CD4-positive, CD25-positive, alpha-beta regulatory T cell (primary cell): ENCODE measurements around the gene ANKRD44. TPM values are rescaled to one million over a fixed set of nuclear protein-coding genes. Genes with fewer than 3 reads are reported as not detected.
A peak's percentile ranks its signal among the peaks of the same experiment; 100 is the strongest.

Experiments
- ATAC-seq, 2 donors: fragments of 150-1000 bp; cut with Tn5 transposase; one replicate each; pipeline ENCODE4 v1.10.0; 2021; ENCODE audit warnings: low read depth in 2 of 2, moderate number of reproducible peaks in 2 of 2, moderate library complexity in 1 of 2
- DNase-seq, 3 donors: peaks; one replicate each; pipeline versions ENCODE4 v3.0.0 to v3.0.0-alpha.2; 2012 to 2022; ENCODE audit warnings: mixed read lengths in 1 of 3
- H3K27ac ChIP-seq: one replicate; pipeline ENCODE4 v1.7.0; 2013; ENCODE audit warnings: mild to moderate bottlenecking, low read length; ENCODE audit not compliant: insufficient read depth, poor library complexity, severe bottlenecking
- H3K27me3 ChIP-seq: one replicate; pipeline ENCODE4 v1.7.0; 2013; ENCODE audit warnings: low read length; ENCODE audit not compliant: control insufficient read depth, insufficient read depth
- H3K36me3 ChIP-seq: one replicate; pipeline ENCODE4 v1.7.0; 2013; ENCODE audit warnings: mild to moderate bottlenecking, low read length, moderate library complexity; ENCODE audit not compliant: control insufficient read depth, insufficient read depth
- H3K4me1 ChIP-seq: 2 replicates; pipeline ENCODE4 v1.7.0; 2013; ENCODE audit warnings: mild to moderate bottlenecking, low read length; ENCODE audit not compliant: insufficient read depth, control insufficient read depth, poor library complexity, severe bottlenecking
- H3K4me3 ChIP-seq: one replicate; pipeline ENCODE4 v1.7.0; 2013; ENCODE audit warnings: low read depth, mild to moderate bottlenecking, low read length, moderate library complexity
- H3K9me3 ChIP-seq, 2 experiments: 1 replicate in 1 of 2; 2 replicates in 1 of 2; pipeline ENCODE4 v1.7.0; 2013; ENCODE audit warnings: low read length in 2 of 2, mild to moderate bottlenecking in 1 of 2, moderate library complexity in 1 of 2; ENCODE audit not compliant: control insufficient read depth in 2 of 2
- H3K27ac Mint-ChIP-seq, 3 donors: one replicate each; pipeline ENCODE4 v1.8.0; 2020 to 2022; ENCODE audit warnings: mild to moderate bottlenecking in 3 of 3, mixed read lengths in 3 of 3, moderate library complexity in 2 of 3
- H3K27me3 Mint-ChIP-seq: one replicate; pipeline ENCODE4 v1.8.0; 2022; ENCODE audit warnings: mild to moderate bottlenecking, mixed read lengths
- H3K36me3 Mint-ChIP-seq: one replicate; pipeline ENCODE4 v1.8.0; 2020; ENCODE audit warnings: mixed read lengths
- H3K4me1 Mint-ChIP-seq, 4 donors: one replicate each; pipeline ENCODE4 v1.8.0; 2020 to 2022; ENCODE audit warnings: mixed read lengths in 4 of 4, mild to moderate bottlenecking in 1 of 4
- H3K4me3 Mint-ChIP-seq, 4 donors: one replicate each; pipeline ENCODE4 v1.8.0; 2020 to 2022; ENCODE audit warnings: mild to moderate bottlenecking in 4 of 4, mixed read lengths in 4 of 4, moderate library complexity in 3 of 4
- H3K9me3 Mint-ChIP-seq, 7 donors: one replicate each; pipeline ENCODE4 v1.8.0; 2020 to 2022; ENCODE audit warnings: mixed read lengths in 7 of 7, mild to moderate bottlenecking in 3 of 7, moderate library complexity in 2 of 7
- polyA plus RNA-seq, 4 donors: library from polyadenylated mRNA; unstranded; fragments of 300-500 nt; fragmentation: Illumina TruSeq; gene quantifications; one replicate each; pipeline ENCODE4 v1.2.3, GENCODE V29; 2021
- total RNA-seq: library from RNA; stranded (reverse); gene quantifications from one replicate; pipeline ENCODE4 v1.2.3, GENCODE V29; 2022

The ANKRD44 gene
- total and polyA plus RNA-seq, 5 donors from 2014 or later: 69.6 to 301 (median 85.0) TPM

- peak overlapping the region in 1 of 4 donors; percentile 15 for H3K4me3 Mint-ChIP-seq
- H3K27ac Mint-ChIP-seq: peak overlapping the region; percentile 6 to 81 (median 46)
- H3K36me3 ChIP-seq: peaks cover 1% of the 10 kb centered on the region
- peaks cover 8% of the 10 kb centered on the region for H3K36me3 Mint-ChIP-seq
- H3K4me1 Mint-ChIP-seq: peaks cover 59 to 83% (median 64%) of the 10 kb centered on the region in 4 donors
- ATAC-seq (no peak), DNase-seq (no peak)
- H3K27me3 ChIP-seq: no peaks in the 10 kb centered on the region
- no peaks in the 10 kb centered on the region for H3K9me3 ChIP-seq
- H3K4me3 ChIP-seq: no peak overlapping the region
- peaks cover 46% of the 10 kb centered on the region for H3K4me1 ChIP-seq
- H3K9me3 Mint-ChIP-seq: peaks cover 0 to 2% (median 0%) of the 10 kb centered on the region in 7 donors
- H3K27me3 Mint-ChIP-seq: no peaks in the 10 kb centered on the region
- H3K27ac ChIP-seq: no peak overlapping the region
Measured at GRCh38 chr2:197161774-197162173, 148.8 kb downstream of the ANKRD44 start.

GRCh38 chr2:197159661-197160211 lies 150.8 kb downstream of the ANKRD44 start:
- Histone ChIP-seq H3K36me3 (peaks cover 3% of the 10 kb centered on the region), H3K9me3 (no peaks in the 10 kb centered on the region), H3K4me1 (peaks cover 50% of the 10 kb centered on the region), H3K27ac (peak overlapping the region; percentile 25), H3K4me3 (peak overlapping the region; percentile 47), H3K27me3 (no peaks in the 10 kb centered on the region)
- H3K9me3 Mint-ChIP-seq: peaks cover 0 to 6% (median 0%) of the 10 kb centered on the region in 7 donors
- peaks cover 7% of the 10 kb centered on the region for H3K36me3 Mint-ChIP-seq
- peak; percentile 86 to 91 for ATAC-seq
- peak overlapping the region; percentile 46 to 92 (median 92) for H3K27ac Mint-ChIP-seq
- H3K27me3 Mint-ChIP-seq: no peaks in the 10 kb centered on the region
- DNase-seq: peak in 2 of 3 donors; percentile 19 to 51
- H3K4me3 Mint-ChIP-seq: peak overlapping the region; percentile 1 to 49 (median 22)
- H3K4me1 Mint-ChIP-seq: peaks cover 54 to 79% (median 70%) of the 10 kb centered on the region in 4 donors

GRCh38 chr2:197158591-197159550 lies 151.7 kb downstream of the ANKRD44 start:
- H3K4me3 Mint-ChIP-seq: peak overlapping the region; percentile 0 to 57 (median 46)
- Histone ChIP-seq H3K27ac (peak overlapping the region; percentile 25), H3K4me1 (peaks cover 51% of the 10 kb centered on the region), H3K9me3 (no peaks in the 10 kb centered on the region), H3K36me3 (peaks cover 3% of the 10 kb centered on the region), H3K4me3 (peak overlapping the region; percentile 47), H3K27me3 (no peaks in the 10 kb centered on the region)
- peak overlapping the region; percentile 46 to 92 (median 55) for H3K27ac Mint-ChIP-seq
- H3K27me3 Mint-ChIP-seq: no peaks in the 10 kb centered on the region
- no peak for DNase-seq
- H3K4me1 Mint-ChIP-seq: peaks cover 58 to 83% (median 73%) of the 10 kb centered on the region in 4 donors
- no peak for ATAC-seq
- H3K9me3 Mint-ChIP-seq: peaks cover 0 to 6% (median 0%) of the 10 kb centered on the region in 7 donors
- H3K36me3 Mint-ChIP-seq: peaks cover 6% of the 10 kb centered on the region

GRCh38 chr2:197157879-197158537 lies 152.6 kb downstream of the ANKRD44 start:
- Histone ChIP-seq H3K27me3 (no peaks in the 10 kb centered on the region), H3K9me3 (no peaks in the 10 kb centered on the region), H3K36me3 (peaks cover 2% of the 10 kb centered on the region), H3K4me1 (peaks cover 56% of the 10 kb centered on the region), H3K27ac (no peak overlapping the region), H3K4me3 (no peak overlapping the region)
- no peak for DNase-seq
- H3K9me3 Mint-ChIP-seq: peaks cover 0 to 6% (median 0%) of the 10 kb centered on the region in 7 donors
- H3K4me3 Mint-ChIP-seq: peak overlapping the region in 1 of 4 donors; percentile 48
- no peak for ATAC-seq
- H3K27me3 Mint-ChIP-seq: no peaks in the 10 kb centered on the region
- peak overlapping the region in 2 of 3 donors; percentile 46 to 92 for H3K27ac Mint-ChIP-seq
- H3K4me1 Mint-ChIP-seq: peaks cover 62 to 83% (median 77%) of the 10 kb centered on the region in 4 donors
- H3K36me3 Mint-ChIP-seq: peaks cover 10% of the 10 kb centered on the region

- peaks cover 57% of the 10 kb centered on the region for H3K4me1 ChIP-seq
- Mint-ChIP-seq H3K9me3 (peaks cover 0 to 6% (median 0%) of the 10 kb centered on the region in 7 donors), H3K27me3 (no peaks in the 10 kb centered on the region), H3K4me3 (no peak overlapping the region), H3K27ac (peak overlapping the region in 1 of 3 donors; percentile 10), H3K36me3 (peaks cover 10% of the 10 kb centered on the region), H3K4me1 (peaks cover 63 to 83% (median 78%) of the 10 kb centered on the region in 4 donors)
- H3K9me3 ChIP-seq: no peaks in the 10 kb centered on the region
- no peak for DNase-seq
- peaks cover 2% of the 10 kb centered on the region for H3K36me3 ChIP-seq
- no peaks in the 10 kb centered on the region for H3K27me3 ChIP-seq
- no peak for ATAC-seq
- no peak overlapping the region for H3K27ac ChIP-seq
- H3K4me3 ChIP-seq: no peak overlapping the region
Measured at GRCh38 chr2:197156771-197157170, 153.8 kb downstream of the ANKRD44 start.

- Histone ChIP-seq H3K9me3 (no peaks in the 10 kb centered on the region), H3K4me3 (peak overlapping the region; percentile 29), H3K27ac (peak overlapping the region; percentile 54), H3K27me3 (no peaks in the 10 kb centered on the region), H3K36me3 (peaks cover 5% of the 10 kb centered on the region), H3K4me1 (peaks cover 57% of the 10 kb centered on the region)
- DNase-seq: peak in 2 of 3 donors; percentile 42 to 55
- ATAC-seq: peak; percentile 83 to 89
- H3K36me3 Mint-ChIP-seq: peaks cover 10% of the 10 kb centered on the region
- H3K9me3 Mint-ChIP-seq: peaks cover 0 to 6% (median 0%) of the 10 kb centered on the region in 7 donors
- H3K27me3 Mint-ChIP-seq: no peaks in the 10 kb centered on the region
- peaks cover 53 to 86% (median 73%) of the 10 kb centered on the region in 4 donors for H3K4me1 Mint-ChIP-seq
- H3K4me3 Mint-ChIP-seq: peak overlapping the region; percentile 16 to 75 (median 69)
- H3K27ac Mint-ChIP-seq: peak overlapping the region; percentile 67 to 89 (median 84)
Measured at GRCh38 chr2:197152451-197153228, 157.9 kb downstream of the ANKRD44 start.
